ENCODE measurements around the gene POLR2E.

POLR2E gene

DNA sequence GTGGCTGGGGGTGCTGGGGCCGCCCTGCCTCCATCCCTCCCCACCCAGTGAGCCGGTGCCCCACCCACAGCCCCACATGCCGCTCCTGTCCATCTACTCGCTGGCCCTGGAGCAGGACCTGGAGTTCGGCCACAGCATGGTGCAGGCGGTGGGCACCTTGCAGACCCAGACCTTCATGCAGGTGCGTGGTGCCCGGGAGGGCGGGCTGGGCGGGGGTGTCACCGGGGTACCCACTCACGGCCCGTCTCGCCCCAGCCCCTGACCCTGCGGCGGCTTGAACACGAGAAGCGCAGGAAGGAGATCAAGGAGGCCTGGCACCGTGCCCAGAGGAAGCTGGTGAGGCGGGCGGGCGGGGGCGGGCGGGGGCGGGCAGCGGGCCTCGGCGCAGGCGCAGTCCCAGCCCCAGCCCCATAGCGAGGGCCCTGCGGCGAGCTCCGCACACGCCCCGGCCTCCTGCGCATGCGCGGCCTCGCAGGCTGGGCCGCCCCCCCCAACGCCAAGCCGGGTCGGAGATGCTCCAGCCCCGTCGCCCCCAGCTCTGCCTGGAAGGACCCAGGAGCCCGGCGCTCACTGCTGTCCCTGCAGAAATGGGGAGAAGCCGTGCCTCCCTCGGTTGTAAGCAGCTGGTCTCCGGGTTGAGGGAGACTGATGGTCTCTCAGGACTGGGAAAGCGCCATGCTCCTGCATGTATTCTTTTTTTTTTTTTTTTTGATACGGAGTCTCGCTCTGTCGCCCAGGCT, 20.5 kb downstream of the POLR2E start:
- TF ChIP-seq, protein P1, sequence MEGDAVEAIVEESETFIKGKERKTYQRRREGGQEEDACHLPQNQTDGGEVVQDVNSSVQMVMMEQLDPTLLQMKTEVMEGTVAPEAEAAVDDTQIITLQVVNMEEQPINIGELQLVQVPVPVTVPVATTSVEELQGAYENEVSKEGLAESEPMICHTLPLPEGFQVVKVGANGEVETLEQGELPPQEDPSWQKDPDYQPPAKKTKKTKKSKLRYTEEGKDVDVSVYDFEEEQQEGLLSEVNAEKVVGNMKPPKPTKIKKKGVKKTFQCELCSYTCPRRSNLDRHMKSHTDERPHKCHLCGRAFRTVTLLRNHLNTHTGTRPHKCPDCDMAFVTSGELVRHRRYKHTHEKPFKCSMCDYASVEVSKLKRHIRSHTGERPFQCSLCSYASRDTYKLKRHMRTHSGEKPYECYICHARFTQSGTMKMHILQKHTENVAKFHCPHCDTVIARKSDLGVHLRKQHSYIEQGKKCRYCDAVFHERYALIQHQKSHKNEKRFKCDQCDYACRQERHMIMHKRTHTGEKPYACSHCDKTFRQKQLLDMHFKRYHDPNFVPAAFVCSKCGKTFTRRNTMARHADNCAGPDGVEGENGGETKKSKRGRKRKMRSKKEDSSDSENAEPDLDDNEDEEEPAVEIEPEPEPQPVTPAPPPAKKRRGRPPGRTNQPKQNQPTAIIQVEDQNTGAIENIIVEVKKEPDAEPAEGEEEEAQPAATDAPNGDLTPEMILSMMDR (IDR thresholded peaks at IDR 0.05): no peak
- H3K9me3 ChIP-seq: no peaks in the 10 kb centered on the region
- peaks cover 91% of the 10 kb centered on the region for H3K36me3 ChIP-seq
- peak overlapping the region; percentile 43 to 73 for H3K4me3 ChIP-seq (ENCODE audit: low read depth in 1 of 2, low read length in 1 of 2)
- no peaks in the 10 kb centered on the region for H3K27me3 ChIP-seq
- peaks cover 75% of the 10 kb centered on the region in 2 experiments for H3K4me1 ChIP-seq (ENCODE audit: control insufficient read depth in 1 of 2, insufficient read depth in 1 of 2, low read depth in 1 of 2, low read length in 1 of 2)
- H3K27ac ChIP-seq: peak overlapping the region; percentile 89

GRCh38 chr19:1073956-1074517, 21.1 kb downstream of the POLR2E start:
- H3K27me3 ChIP-seq: no peaks in the 10 kb centered on the region
- H3K9me3 ChIP-seq: no peaks in the 10 kb centered on the region
- peaks cover 90% of the 10 kb centered on the region for H3K36me3 ChIP-seq
- TF ChIP-seq, protein P1 (IDR thresholded peaks at IDR 0.05): no peak
- H3K4me3 ChIP-seq (ENCODE audit: low read depth in 1 of 2, low read length in 1 of 2): peak overlapping the region; percentile 31 to 73
- H3K27ac ChIP-seq: peak overlapping the region; percentile 89
- peaks cover 82% of the 10 kb centered on the region in 2 experiments for H3K4me1 ChIP-seq (ENCODE audit: control insufficient read depth in 1 of 2, insufficient read depth in 1 of 2, low read depth in 1 of 2, low read length in 1 of 2)

GRCh38 chr19:1073063-1073955, 21.9 kb downstream of the POLR2E start:
- Histone ChIP-seq H3K36me3 (peaks cover 90% of the 10 kb centered on the region), H3K4me1 (ENCODE audit: control insufficient read depth in 1 of 2, insufficient read depth in 1 of 2, low read depth in 1 of 2, low read length in 1 of 2) (peaks cover 89% of the 10 kb centered on the region in 2 experiments)

DNA sequence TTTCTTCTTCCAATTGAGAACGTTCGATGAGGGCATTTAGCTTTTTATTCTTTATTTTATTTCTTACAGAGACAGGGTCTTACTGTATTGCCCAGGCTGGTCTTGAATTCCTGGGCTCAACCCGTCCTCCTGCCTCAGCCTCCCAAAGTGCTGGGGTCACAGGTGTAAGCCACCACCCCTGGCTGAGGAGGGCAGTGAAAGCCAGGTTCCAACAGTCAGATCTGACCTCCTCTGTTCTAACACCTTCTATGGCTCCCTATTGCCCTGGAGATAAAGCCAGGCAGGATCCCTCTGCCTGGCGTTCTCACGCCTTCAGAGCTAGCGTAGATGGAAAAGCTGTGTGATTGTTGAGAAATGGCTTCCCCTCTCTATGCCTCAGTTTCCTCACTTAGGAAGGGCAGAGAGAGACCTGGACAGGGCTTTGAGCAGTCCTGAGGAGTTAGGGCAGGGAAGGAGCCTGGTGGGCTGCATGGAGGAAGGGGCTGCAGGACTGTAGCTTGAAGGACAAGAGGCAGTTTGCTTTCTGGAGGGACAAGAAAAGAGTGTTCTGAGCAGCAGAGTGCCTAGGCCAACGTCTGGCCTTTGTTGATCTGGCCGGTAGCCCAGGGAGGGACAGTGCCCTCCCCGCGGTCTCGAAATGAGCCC, 22.7 kb downstream of the POLR2E start:
- H3K36me3 ChIP-seq: peaks cover 85% of the 10 kb centered on the region
- H3K27me3 ChIP-seq: no peaks in the 10 kb centered on the region
- TF ChIP-seq, protein P1 (IDR thresholded peaks at IDR 0.05): no peak
- H3K27ac ChIP-seq: peak overlapping the region; percentile 89
- no peaks in the 10 kb centered on the region for H3K9me3 ChIP-seq
- H3K4me3 ChIP-seq (ENCODE audit: low read depth in 1 of 2, low read length in 1 of 2): no peak overlapping the region
- peaks cover 86 to 90% of the 10 kb centered on the region in 2 experiments for H3K4me1 ChIP-seq (ENCODE audit: control insufficient read depth in 1 of 2, insufficient read depth in 1 of 2, low read depth in 1 of 2, low read length in 1 of 2)

More at GRCh38 chr19:1073063-1073955, 21.9 kb downstream of the POLR2E start:
- TF ChIP-seq, protein P1 (IDR thresholded peaks at IDR 0.05): no peak
- Histone ChIP-seq H3K27me3 (no peaks in the 10 kb centered on the region), H3K27ac (peak overlapping the region; percentile 89), H3K4me3 (ENCODE audit: low read depth in 1 of 2, low read length in 1 of 2) (peak overlapping the region in 1 of 2 experiments; percentile 73), H3K9me3 (no peaks in the 10 kb centered on the region)
